GM21360 (cell line): Measurements from ENCODE around the gene SCAMP4.

Experiments
- ATAC-seq: cut with Tn5 transposase; IDR thresholded peaks from one replicate; pipeline ENCODE4 v1.9.1; 2021; ENCODE audit warnings: mild to moderate bottlenecking, moderate library complexity; ENCODE audit not compliant: unreplicated experiment

SCAMP4 gene

DNA sequence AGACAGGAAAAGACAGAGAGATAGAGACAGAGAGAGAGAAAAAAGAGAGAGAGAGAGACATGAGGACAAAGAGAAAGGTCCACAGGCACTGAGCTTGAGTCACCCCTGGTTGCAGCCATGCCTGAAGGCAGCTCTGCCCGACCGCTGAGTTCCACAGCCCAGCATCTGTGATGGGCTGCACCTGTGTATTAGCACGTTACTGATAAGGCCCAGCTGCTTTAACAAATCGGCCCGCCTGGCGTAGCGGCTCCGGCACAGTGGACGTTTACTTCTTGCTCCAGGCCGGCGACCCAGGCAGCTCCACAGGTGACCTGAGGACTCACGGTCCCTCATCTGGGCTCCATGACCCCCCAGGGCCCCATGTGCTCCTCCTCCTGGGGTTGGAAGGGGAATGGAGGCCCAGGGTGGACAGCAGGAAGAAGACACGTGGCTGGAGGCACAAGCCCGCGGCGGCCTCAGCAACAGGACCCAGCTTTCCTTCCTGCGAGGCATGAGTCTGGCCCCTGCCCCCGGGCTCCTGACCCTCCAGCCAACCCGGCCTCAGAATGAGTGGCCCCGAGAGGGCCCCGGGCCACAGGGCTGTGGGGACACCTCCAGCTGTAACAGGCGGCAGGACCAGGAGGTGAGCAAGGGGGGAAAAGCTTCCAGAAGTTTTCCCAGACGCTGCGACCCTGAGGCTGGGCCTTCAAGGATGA, 31.9 kb downstream of the SCAMP4 start:
- ATAC-seq, result no peak

DNA sequence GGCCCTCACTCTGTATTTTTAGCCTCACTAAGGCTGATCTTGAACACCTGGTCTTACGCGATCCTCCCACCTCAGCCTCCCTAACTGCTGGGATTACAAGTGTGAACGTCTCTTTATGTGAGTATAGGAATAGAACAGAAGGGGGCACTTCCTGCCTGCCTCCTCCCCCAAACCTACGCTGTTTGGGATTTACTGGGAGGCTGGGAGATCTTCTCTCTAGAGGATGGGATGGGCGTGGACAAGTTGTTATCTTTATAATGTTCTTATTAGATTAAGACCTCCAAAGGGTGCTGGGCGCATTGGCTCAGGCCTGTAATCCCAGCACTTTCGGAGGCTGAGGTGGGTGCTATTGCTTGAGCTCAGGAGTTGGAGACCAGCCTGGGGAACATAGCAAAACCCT, 32.9 kb downstream of the SCAMP4 start:
- no peak for ATAC-seq

DNA sequence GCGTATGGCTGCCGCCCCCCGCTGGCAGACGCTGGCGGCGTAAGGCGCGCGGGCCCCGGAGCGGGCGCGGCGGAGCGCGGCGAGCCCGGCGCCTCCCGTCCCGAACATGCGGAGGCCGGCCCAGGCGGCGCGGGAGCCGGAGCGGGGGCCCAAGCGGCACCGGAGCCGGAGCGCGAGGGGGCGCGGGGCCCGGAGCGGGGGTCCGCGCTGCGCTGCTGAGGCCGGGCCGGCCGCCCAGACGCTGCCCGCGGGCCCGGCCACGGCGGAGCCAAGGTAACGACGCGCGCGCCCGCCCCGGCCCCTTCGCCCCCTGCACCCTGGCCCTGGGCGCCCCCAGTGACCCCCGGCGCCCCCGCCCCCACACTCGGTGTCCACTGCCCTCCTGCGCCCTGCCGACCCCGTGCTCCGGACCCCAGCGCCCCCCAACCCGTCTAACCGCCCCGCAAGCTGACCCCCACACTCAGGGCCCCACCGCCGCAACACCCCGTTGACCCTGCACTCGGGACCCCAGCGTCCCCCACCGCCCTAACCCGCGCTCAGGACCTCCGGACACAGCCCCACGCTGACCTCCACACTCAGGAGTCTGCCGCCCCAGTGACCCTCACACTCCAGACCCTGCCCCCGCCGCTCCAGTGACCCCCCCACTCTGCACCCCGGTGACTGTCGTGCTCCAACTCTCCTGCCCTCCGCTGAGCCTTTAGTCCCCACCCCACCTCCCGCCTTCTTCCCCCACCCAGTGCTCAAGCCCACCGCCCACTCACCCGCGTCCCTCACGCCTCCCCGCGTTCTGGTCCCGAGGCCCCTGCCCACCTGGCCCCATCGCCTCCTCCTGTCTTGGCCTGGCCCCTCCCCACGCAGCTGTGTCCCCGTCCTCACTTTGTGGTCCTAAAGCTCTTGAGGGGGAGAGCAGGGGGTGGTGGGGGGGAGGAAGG, 36.2 kb downstream of the SCAMP4 start, which contains the start of gene CSNK1G2:
CSNK1G2 (plus strand) TSS at position 27 of the 932 bp plus-strand sequence. CDS start 28,601 bp downstream, outside the sequence.
- ATAC-seq, result peak; percentile 51

DNA sequence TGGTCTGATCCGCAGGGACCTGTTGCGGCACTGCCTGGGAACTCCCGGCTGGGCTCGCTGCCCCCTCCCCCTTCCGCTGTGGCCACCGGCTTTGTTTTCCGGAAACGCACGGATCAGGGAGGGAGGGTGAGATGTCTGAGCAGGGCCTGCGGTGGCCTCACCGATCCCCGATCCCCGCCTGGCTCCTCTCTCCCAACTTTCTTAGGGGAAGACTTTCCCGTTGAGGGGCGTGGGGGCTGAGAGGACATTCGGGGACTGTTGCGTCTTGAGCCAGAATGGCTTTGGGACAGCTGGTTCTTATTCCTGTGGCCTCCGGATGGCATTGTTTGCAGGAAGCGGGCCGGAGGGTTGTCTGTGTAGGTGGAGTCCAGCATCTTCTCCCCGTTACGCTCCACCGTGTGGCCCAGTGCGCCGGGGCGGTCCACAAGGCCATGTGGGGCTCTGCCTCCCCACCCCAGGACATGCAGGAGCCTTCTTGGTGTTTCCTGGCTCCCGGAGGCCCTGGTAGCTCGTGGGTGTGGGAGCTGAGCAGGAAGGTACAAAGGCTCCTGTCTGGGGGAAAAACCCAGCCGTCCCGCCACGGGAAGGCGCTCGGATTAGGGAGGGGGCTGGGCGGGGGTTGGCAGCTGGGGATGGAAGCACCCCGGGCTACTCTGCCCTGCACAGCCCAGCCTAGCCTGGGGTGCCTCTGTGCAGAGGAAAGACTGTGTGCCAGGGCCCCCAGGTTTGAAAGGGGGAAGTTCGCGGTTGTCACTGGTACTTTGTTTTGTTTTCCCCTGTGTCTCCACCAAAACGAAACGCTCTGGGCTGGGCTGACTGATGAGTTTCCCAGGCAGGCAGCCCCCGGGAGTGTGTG, 37.1 kb downstream of the SCAMP4 start:
- ATAC-seq, result no peak

DNA sequence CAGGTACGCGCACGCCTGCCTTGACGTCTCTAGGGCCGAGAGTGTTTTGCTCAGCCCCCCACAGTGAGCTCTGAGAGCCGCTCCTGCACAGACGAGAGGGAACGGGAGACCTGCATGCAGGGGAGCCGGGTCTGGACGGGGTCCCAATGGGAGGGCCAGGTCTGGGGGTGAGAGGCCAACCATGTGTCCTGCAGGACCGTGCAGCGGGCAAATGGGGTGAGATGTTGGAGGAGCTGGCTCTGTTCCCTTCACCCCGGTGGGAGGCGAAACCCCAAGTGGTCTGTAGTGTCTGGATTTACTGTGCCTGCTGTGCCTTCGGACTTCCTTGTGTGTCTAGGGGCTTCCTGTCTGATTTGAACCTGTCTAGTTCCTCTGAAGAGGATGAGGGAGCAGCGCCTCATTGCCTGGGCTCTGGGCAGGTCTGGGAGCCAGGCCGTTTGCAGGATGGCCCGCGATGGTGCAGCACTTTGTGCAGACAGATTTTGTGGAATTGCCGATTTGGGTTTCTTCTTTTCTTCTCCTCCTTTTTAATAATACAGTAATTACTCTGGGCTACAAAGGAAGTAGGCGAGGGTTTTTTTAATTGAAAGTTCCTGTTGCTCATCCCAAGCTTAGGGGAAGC, 37.8 kb downstream of the SCAMP4 start:
- ATAC-seq, result no peak

DNA sequence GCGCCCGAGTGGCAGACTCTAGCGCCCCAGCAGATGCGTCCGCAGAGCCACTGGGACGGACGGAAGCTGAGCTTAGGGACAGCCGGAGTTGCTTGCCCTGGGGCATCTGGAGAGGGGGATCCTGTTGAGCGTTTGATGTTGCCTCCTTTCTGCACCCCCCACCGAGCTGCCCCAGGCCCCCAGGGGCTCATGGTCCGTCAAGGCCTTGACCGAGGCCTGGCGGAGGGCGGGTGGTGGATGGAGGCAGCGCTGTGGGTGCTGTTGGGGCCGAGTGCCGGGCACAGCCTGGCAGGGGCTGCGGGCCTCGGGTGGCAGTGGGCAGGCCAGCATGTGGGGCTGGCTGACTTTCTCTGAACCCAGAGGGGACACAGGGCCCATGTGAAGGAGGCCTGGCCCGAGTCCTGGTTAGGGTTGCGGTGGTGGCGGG, 38.5 kb downstream of the SCAMP4 start:
- ATAC-seq, result no peak

DNA sequence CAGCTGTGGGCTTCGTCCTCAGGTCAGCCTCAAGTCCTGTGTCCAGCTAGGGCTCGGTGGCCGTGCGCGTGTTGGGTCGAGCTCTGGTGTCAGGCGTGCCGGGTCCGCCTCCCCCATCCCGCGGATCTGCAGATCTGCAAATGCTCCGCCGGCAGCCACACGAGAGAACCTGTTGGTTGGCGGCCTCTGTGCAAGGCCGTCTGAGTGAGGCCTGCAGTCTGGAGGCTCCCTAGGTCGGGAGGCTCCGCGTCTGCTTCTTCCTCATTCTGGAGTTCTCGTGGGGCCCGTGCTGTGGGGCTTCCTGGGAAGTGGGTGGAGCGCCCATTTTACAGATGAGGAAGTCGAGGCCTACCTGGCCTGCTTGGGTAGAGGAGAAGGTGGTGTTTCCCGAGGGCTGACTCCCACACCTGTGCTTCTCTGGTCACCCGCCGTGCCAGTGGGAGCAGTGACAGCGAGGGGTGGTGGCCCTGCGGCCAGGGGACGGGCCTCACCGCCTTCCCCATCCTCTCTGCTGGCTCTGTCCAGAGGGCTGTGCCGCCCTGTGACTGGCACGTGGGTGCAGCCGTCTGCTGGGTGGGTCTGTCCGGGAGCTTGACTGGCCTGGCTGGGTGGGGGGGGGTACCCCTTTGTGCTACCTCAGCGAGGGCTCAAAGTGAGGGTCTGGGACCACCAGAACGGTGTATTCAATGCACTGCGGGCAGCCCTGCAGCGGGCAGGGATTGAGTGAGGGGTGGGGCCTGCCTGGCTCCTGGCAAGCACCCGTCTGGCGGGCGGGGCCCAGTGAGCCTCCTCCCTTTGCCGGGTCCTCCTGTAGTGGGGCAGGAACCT, 39.1 kb downstream of the SCAMP4 start:
- no peak for ATAC-seq

DNA sequence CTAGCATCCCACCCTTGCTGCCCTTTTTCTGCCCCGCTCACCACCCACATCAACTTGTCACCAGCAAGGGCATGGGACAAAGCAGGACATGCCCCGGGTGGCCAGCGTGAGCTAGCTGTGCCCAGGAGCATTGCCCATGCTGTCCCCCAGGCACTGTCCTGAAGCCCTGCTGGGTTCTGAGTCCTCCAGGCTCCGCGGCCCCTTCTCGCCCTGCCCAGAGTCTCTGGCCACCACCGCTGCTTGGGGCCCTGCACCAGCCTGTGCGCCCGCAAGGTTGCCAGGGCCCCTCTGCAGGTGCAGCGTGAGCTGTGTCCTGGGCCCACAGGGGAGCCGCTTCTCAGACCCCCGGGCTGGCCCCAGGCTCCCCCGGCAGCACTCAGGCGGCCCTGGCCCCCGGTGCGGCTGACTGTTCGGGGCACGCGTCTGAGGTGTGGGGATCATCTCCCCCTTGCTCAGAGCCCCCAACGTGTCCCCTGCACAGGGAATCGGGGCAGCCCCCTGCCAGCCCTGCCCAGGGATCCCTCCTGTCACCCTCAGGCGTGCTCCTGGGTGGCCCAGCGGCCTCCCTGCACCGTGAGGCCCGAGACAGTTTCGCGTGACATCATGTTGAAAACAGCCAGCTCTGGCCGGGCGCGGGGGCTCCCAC, 39.8 kb downstream of the SCAMP4 start:
- no peak for ATAC-seq

DNA sequence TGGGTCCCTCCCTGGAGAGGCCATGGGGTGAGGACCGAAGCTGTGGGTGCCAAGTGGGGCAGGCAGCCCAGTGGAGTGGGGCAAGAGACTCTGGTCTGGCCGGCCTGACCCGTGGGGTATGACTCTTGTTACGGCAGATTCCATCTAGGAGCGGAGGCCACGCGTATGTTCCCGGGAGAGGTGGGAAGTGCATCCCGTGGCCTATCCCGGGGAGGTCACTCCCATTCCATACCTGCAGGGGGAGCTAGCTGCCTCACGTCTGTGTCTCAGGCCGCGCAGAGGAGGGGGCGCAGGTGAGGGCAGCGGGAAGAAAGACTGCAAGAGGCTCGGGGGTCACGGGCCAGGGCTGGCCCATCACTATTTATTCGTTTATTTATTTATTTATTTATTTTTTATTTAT, 40.7 kb downstream of the SCAMP4 start:
- no peak for ATAC-seq

DNA sequence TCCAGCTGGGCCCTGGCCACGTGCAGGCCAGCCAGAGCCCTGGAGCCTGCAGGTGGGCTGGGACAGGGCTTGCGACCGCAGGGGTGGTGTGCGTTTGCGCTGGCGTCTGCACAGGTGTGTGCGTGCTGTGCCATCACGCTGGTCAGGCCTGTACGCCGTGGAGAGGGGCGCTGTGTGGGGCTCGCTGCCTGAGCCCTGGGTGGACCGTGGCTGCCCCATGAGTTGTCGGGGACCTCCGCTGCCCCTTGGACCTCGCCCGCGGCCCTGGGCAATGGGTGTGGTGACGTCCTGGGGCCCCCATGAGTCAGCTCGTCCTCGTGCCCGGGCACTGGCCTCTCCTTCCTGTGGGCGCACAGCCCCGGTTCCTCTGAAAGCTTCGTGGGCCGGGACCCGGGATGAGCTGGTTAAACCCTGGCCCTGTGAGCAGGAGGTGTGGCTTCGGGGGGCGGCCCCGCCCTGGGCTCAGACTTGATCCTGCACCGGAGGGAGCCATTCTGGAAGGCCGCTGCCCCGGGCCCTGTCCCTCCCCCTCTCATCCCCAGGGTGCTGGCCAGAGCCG, 42.5 kb downstream of the SCAMP4 start:
- ATAC-seq, result no peak

DNA sequence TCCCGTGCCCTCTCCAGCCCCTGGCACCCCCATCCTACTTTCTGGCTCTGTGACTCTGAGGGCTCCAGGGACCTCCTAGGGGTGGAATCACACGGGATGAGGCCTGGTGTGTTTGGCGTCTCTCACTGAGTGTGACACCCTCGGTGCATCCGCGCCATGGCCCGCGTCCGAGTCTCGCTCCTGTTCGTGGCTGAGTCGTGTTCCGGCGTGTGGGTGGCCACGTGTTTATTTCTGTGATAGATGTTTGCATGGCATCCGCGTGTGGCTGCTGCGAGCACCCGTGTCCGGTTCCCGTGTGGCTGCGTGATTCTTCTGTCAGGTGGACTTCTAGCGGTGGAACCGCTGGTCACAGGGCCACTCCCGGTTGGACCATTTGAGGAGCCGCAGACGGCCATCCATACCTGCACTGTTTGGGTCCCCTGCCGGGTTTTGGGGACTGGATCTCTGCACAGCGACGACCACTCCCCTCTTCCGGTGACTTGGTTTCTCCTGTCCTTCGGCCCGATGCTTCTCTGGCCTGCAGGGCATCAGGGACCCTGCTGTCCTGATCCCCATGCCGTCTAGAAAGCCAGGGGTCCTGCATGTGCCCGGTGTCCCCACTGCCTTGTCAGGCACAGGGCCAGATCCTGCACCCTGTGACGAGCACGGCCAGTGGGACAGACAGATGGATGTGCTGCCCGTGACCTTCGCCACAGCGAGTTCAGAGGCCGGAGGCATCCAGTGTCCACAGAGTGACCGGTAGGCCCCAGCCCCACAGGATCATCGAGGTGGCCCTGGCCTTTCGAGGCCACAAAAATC, 44.3 kb downstream of the SCAMP4 start:
- ATAC-seq, result no peak

DNA sequence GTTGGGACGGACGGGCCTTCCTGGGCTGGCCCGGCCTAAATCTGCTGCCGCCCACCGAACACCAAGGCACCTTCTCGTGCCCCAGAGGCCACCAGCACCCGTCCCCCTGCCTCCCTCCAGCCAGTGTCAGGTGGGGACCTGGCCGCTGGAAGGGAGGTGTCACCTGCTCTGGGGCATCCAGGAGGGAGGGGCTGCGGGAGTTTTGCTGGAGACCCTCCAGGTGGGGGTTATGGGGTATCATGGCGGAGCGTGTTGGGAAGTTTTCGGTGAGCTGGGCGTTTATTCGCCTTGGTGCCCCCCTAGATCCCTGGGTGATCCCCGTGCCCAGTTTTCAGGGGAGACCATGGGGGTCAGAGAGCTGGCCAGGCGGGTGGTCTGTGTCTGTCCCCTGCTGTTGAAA, 45.4 kb downstream of the SCAMP4 start:
- ATAC-seq, result no peak

DNA sequence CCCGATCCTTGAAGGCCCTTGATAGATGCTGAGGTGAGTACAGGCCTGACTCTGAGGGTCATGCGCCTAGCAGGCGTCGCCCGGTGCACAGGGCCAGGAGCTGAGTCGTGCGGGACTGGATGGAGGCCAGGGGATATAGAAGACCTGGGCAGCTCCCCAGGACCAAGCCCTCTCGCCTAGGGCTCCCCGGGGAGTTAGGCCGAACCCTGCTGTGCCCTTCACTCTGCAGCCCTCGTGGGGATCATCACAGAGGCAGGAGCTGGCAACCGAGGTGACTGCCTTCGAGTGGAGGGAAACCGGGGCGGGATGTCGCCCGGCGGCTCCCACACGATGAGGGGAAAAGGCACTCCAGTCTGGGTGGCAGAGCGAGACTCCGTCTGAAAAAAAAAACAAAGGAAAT, 47.4 kb downstream of the SCAMP4 start:
- ATAC-seq, result no peak

DNA sequence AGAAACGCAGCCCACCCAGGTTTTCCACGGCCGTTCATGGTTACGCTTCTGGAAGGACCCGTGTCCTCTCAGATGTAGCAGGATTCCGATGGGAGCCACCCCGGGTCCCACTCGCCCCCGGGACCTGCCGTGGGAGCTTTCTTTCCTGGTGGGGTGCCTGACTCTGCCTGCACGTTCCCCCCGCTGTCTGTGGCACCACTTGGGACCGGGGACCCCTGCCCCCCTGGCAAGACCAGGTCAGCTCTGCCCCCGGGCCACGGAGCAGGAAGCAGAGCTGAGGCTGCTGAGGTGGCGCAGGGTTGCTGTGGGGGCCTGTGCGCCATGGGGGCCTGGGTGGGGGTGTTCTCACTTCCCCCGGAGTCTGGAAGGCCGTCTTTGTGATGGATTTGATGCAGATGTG, 47.8 kb downstream of the SCAMP4 start:
- ATAC-seq, result no peak

DNA sequence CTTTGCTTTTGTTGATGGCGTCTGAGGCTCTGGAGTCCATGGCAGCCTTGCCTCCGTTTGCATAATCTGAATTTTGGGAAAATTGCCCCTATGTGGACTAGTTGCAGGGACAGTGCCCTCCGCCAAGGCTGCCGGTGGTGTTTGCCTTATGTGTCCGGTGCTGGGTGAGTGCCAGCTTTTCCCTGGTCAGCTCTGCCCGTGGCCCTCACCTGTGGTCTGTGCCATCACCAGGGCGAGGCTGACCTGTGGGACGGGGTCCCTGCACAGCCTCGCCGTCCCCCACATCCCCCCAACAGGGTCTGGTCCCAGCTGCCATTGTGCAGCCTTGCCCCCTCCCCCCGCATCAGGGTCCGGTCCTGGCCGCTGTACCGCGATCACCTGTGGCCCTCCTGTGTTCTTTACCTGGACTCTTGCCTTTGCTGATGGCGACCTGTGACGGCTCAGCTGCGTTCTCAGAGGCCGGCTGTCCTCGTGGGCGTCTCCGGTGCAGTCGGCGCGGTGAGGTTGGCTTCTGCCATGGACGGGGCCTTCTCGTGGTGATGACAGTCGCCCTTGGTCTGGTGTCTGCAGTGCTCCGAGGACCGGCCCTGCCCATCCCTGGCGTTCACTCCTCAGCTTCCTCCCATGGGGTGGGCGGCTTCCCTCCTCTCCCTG, 48.4 kb downstream of the SCAMP4 start:
- ATAC-seq, result no peak

DNA sequence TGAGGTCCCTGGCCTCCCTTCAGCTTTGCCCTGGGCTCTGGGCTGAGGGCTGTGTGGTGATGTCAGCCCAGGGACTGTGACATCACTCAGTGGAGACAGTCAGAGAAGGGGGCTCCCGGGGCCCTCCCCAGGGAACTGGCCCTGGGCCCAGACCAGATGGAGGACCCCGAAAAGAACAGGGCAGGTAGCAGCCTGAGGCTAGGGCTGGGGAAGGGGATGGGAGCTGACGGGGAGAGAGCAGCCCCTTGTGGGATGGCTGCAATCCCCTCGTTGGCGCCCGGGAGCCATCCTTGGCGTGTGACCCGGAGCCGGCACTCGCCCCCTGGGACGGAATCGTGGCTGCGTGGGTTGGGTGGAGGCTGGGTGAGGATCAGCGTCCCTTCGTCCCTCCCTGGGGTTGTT, 49.3 kb downstream of the SCAMP4 start:
- ATAC-seq, result no peak
